Measurements from ENCODE around the gene BLMH. TPM values are rescaled to one million over a fixed set of nuclear protein-coding genes. Genes with fewer than 3 reads are reported as not detected.

The BLMH gene
- total RNA-seq, 1 donor from 2014 or later, result 36.2 TPM

DNA sequence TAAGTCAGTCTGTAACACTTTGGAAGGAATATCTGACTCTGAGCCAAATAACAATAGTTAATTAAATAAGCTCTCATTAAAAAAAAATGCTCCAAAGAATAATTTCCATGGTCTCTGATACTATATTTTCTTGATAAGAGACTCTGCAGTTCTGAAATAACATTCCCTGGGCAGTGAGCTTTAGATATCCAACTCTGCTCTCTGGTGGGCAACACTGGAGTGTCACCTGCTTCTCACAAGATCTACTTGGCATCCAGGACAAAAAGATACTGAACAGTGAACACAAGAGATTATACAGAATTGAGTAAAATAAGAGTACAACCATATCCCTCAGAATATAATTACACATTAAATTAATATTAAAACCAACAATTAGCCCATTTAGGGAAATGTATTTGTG lies 13.7 kb downstream of the BLMH start:
- no peaks in the 10 kb centered on the region for H3K4me1 ChIP-seq (ENCODE audit: insufficient read depth, low read length)
- H3K27me3 Mint-ChIP-seq (ENCODE audit: low read depth, unreplicated experiment), result no peaks in the 10 kb centered on the region
- peaks cover 12% of the 10 kb centered on the region for H3K36me3 ChIP-seq (ENCODE audit: insufficient read depth, low read length)
- H3K36me3 Mint-ChIP-seq (ENCODE audit: low read depth, unreplicated experiment), result peaks cover 13% of the 10 kb centered on the region
- no peaks in the 10 kb centered on the region for H4K20me1 ChIP-seq (ENCODE audit: insufficient read depth, low read length)
- H3K27me3 ChIP-seq (ENCODE audit: insufficient read depth, low read length), result no peaks in the 10 kb centered on the region
- H3K4me1 Mint-ChIP-seq (ENCODE audit: low read depth, unreplicated experiment), result peaks cover 9% of the 10 kb centered on the region
- H3K4me2 ChIP-seq (ENCODE audit: low read length), result no peak overlapping the region
- no peak overlapping the region for H3K27ac ChIP-seq (ENCODE audit: low read depth, low read length)
- no peak overlapping the region for H2AFZ ChIP-seq (ENCODE audit: low read depth, low read length)
- H3K79me2 ChIP-seq (ENCODE audit: insufficient read depth, low read length), result no peaks in the 10 kb centered on the region
- H3K4me3 ChIP-seq (ENCODE audit: insufficient read depth, low read depth, low read length), result no peak overlapping the region
- no peaks in the 10 kb centered on the region for H3K9me3 ChIP-seq (ENCODE audit: insufficient read depth, low read depth, low read length)
- TF ChIP-seq, protein P1, sequence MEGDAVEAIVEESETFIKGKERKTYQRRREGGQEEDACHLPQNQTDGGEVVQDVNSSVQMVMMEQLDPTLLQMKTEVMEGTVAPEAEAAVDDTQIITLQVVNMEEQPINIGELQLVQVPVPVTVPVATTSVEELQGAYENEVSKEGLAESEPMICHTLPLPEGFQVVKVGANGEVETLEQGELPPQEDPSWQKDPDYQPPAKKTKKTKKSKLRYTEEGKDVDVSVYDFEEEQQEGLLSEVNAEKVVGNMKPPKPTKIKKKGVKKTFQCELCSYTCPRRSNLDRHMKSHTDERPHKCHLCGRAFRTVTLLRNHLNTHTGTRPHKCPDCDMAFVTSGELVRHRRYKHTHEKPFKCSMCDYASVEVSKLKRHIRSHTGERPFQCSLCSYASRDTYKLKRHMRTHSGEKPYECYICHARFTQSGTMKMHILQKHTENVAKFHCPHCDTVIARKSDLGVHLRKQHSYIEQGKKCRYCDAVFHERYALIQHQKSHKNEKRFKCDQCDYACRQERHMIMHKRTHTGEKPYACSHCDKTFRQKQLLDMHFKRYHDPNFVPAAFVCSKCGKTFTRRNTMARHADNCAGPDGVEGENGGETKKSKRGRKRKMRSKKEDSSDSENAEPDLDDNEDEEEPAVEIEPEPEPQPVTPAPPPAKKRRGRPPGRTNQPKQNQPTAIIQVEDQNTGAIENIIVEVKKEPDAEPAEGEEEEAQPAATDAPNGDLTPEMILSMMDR (IDR thresholded peaks at IDR 0.05; ENCODE audit: insufficient read depth, low read depth, low read length), result peak; percentile 55
- no peak for TF ChIP-seq EZH2 (IDR thresholded peaks at IDR 0.05; ENCODE audit: insufficient read depth, low read length)
- H3K4me3 Mint-ChIP-seq (ENCODE audit: unreplicated experiment), result no peak overlapping the region
- no peak for FAIRE-seq
- H3K9me3 Mint-ChIP-seq (ENCODE audit: unreplicated experiment), result no peaks in the 10 kb centered on the region
- no peak for DNase-seq (ENCODE audit: low read depth)
- no peak overlapping the region for H3K9ac ChIP-seq (ENCODE audit: low read length)
- H3K27ac Mint-ChIP-seq (ENCODE audit: unreplicated experiment), result no peak overlapping the region

- H3K27me3 ChIP-seq (ENCODE audit: insufficient read depth, low read length), result no peaks in the 10 kb centered on the region
- H3K4me1 ChIP-seq (ENCODE audit: insufficient read depth, low read length), result peaks cover 6% of the 10 kb centered on the region
- Mint-ChIP-seq H3K4me3 (ENCODE audit: unreplicated experiment) (no peak overlapping the region), H3K36me3 (ENCODE audit: low read depth, unreplicated experiment) (peaks cover 20% of the 10 kb centered on the region), H3K9me3 (ENCODE audit: unreplicated experiment) (no peaks in the 10 kb centered on the region), H3K27me3 (ENCODE audit: low read depth, unreplicated experiment) (no peaks in the 10 kb centered on the region), H3K27ac (ENCODE audit: unreplicated experiment) (no peak overlapping the region), H3K4me1 (ENCODE audit: low read depth, unreplicated experiment) (peaks cover 15% of the 10 kb centered on the region)
- no peak overlapping the region for H3K27ac ChIP-seq (ENCODE audit: low read depth, low read length)
- FAIRE-seq (no peak), DNase-seq (ENCODE audit: low read depth) (no peak)
- H3K4me3 ChIP-seq (ENCODE audit: insufficient read depth, low read depth, low read length), result no peak overlapping the region
- H3K79me2 ChIP-seq (ENCODE audit: insufficient read depth, low read length), result no peaks in the 10 kb centered on the region
- peaks cover 20% of the 10 kb centered on the region for H3K36me3 ChIP-seq (ENCODE audit: insufficient read depth, low read length)
- TF ChIP-seq, protein P1 (IDR thresholded peaks at IDR 0.05; ENCODE audit: insufficient read depth, low read depth, low read length), result no peak
- no peak for TF ChIP-seq EZH2 (IDR thresholded peaks at IDR 0.05; ENCODE audit: insufficient read depth, low read length)
- H3K9ac ChIP-seq (ENCODE audit: low read length), result no peak overlapping the region
- no peak overlapping the region for H2AFZ ChIP-seq (ENCODE audit: low read depth, low read length)
- H3K4me2 ChIP-seq (ENCODE audit: low read length), result no peak overlapping the region
- no peaks in the 10 kb centered on the region for H3K9me3 ChIP-seq (ENCODE audit: insufficient read depth, low read depth, low read length)
- no peaks in the 10 kb centered on the region for H4K20me1 ChIP-seq (ENCODE audit: insufficient read depth, low read length)
Measured at GRCh38 chr17:30275911-30276310, 15.8 kb downstream of the BLMH start.

DNA sequence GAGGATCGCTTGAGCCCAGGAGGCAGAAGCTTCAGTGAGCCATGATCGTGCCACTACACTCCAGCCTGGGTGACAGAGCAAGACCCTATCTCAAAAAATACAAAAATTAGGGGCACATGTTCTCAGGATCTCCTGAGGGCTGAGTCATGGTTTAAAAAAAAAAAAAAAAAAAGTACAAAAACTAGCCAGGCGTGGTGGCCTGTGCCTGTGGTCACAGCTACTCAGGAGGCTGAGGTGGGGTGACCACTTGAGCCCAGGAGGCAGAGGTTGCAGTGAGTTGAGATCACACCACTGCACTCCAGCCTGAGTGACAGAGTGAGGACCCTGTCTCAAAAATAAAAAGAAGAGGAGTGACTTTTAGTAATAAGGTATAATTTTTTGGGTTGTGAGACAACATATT lies 16.9 kb downstream of the BLMH start:
- Mint-ChIP-seq H3K4me1 (ENCODE audit: low read depth, unreplicated experiment) (peaks cover 17% of the 10 kb centered on the region), H3K9me3 (ENCODE audit: unreplicated experiment) (no peaks in the 10 kb centered on the region), H3K27me3 (ENCODE audit: low read depth, unreplicated experiment) (no peaks in the 10 kb centered on the region), H3K27ac (ENCODE audit: unreplicated experiment) (no peak overlapping the region), H3K4me3 (ENCODE audit: unreplicated experiment) (no peak overlapping the region), H3K36me3 (ENCODE audit: low read depth, unreplicated experiment) (peaks cover 20% of the 10 kb centered on the region)
- peaks cover 7% of the 10 kb centered on the region for H3K4me1 ChIP-seq (ENCODE audit: insufficient read depth, low read length)
- no peaks in the 10 kb centered on the region for H3K9me3 ChIP-seq (ENCODE audit: insufficient read depth, low read depth, low read length)
- peaks cover 20% of the 10 kb centered on the region for H3K36me3 ChIP-seq (ENCODE audit: insufficient read depth, low read length)
- TF ChIP-seq EZH2 (IDR thresholded peaks at IDR 0.05; ENCODE audit: insufficient read depth, low read length), result no peak
- TF ChIP-seq, protein P1 (IDR thresholded peaks at IDR 0.05; ENCODE audit: insufficient read depth, low read depth, low read length), result no peak
- H3K4me2 ChIP-seq (ENCODE audit: low read length), result no peak overlapping the region
- no peaks in the 10 kb centered on the region for H3K27me3 ChIP-seq (ENCODE audit: insufficient read depth, low read length)
- H3K27ac ChIP-seq (ENCODE audit: low read depth, low read length), result no peak overlapping the region
- H3K9ac ChIP-seq (ENCODE audit: low read length), result no peak overlapping the region
- no peak overlapping the region for H3K4me3 ChIP-seq (ENCODE audit: insufficient read depth, low read depth, low read length)
- DNase-seq (ENCODE audit: low read depth), result no peak
- FAIRE-seq, result no peak
- no peak overlapping the region for H2AFZ ChIP-seq (ENCODE audit: low read depth, low read length)
- H3K79me2 ChIP-seq (ENCODE audit: insufficient read depth, low read length), result no peaks in the 10 kb centered on the region
- H4K20me1 ChIP-seq (ENCODE audit: insufficient read depth, low read length), result no peaks in the 10 kb centered on the region

All from astrocyte (in vitro differentiated cells and primary cell).